Activated T-cell treated with anti-CD3 and anti-CD28 coated beads, Interleukin-2, amount 50 U/mL, for 24 hours (primary cell): ENCODE data around the gene CDYL2.

Source experiments
- DNase-seq: peaks from one replicate; pipeline ENCODE4 v3.0.0-alpha.2; 2020
- H3K27ac Mint-ChIP-seq: 2 replicates; pipeline ENCODE4 v1.8.0; 2020; ENCODE audit warnings: mild to moderate bottlenecking, mixed read lengths
- H3K27me3 Mint-ChIP-seq: 2 replicates; pipeline ENCODE4 v1.8.0; 2020; ENCODE audit warnings: mixed read lengths
- H3K36me3 Mint-ChIP-seq: 2 replicates; pipeline ENCODE4 v1.8.0; 2020; ENCODE audit warnings: low read depth, mixed read lengths
- H3K4me1 Mint-ChIP-seq: 2 replicates; pipeline ENCODE4 v1.8.0; 2020; ENCODE audit warnings: low read depth, mixed read lengths
- H3K4me3 Mint-ChIP-seq: 2 replicates; pipeline ENCODE4 v1.8.0; 2020; ENCODE audit warnings: mild to moderate bottlenecking, moderate library complexity, mixed read lengths
- H3K9me3 Mint-ChIP-seq: 2 replicates; pipeline ENCODE4 v1.8.0; 2020; ENCODE audit warnings: mixed read lengths

The CDYL2 gene

DNA sequence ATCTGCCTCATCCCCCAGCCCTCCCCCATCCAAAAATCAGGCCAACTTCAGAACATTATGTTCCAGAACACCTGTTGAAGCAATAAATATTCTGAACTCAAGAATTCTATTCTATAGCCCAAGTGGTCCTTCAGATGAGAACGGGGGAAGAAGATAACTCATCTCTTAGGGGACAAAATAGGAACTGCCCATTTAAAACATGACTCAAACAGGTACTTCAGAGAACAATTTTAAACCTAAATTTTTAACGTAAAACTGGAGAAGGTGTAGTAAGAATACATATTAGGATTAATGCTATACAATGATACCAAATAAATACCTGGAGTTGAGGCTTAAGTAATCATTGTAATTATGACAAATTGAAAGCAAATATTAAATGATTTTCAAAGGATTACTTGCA is 112.1 kb downstream of the CDYL2 start:
- no peak for DNase-seq
- H3K27ac Mint-ChIP-seq: no peak overlapping the region
- no peaks in the 10 kb centered on the region for H3K27me3 Mint-ChIP-seq
- H3K9me3 Mint-ChIP-seq: peaks cover 8% of the 10 kb centered on the region
- H3K4me3 Mint-ChIP-seq: no peak overlapping the region
- no peaks in the 10 kb centered on the region for H3K36me3 Mint-ChIP-seq
- H3K4me1 Mint-ChIP-seq: peaks cover 56% of the 10 kb centered on the region

DNA sequence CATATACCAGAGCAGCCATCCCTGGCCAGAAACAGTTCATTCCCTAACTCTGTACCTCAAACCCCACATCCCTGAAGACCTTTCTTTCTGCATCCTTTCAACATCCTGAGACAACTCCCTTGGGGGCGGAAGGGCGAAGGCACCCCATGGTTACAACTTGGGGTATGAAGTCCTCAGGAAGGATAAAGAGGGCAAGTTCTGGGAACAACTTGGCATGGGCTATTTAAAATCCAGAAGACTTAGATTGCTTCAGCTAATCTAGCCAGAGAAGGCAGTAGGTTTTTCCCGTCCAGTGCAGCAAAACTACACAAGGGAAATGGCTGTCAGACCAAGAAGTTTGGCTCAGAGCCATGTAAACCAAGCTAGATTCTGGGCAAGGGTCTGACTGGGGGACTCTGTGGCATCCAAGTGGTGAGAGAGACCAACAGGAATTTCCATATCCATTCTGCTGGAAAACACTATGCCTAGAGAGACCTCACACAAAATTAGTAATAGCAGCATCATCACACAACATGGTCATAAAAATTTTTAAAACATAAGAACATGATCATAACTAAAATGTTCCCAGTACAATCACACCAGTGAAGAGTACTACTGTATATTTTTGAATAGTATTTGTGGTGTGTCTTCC is 113.2 kb downstream of the CDYL2 start:
- H3K36me3 Mint-ChIP-seq: no peaks in the 10 kb centered on the region
- peaks cover 2% of the 10 kb centered on the region for H3K9me3 Mint-ChIP-seq
- H3K27me3 Mint-ChIP-seq: no peaks in the 10 kb centered on the region
- no peak overlapping the region for H3K4me3 Mint-ChIP-seq
- H3K4me1 Mint-ChIP-seq: peaks cover 57% of the 10 kb centered on the region
- peak overlapping the region; percentile 22 for H3K27ac Mint-ChIP-seq
- no peak for DNase-seq

DNA sequence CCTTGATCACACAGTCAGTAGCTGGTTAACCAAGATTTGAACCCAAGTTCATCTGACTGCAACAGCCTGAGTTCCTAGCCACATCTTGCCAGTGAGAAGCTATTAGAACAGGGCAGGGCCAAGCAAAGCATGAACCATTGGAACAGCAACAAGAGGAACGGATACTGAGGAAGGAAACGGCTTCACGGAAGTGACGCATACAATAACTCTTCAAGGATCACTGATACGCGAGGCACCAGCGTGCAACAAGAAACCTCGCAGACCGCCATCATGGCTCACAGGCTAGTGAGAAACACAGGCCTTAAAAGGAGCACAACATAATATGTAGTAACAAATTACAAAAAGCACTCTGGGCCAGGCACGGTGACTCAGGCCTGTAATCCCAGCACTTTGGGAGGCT is 114.9 kb downstream of the CDYL2 start:
- no peak overlapping the region for H3K27ac Mint-ChIP-seq
- DNase-seq: no peak
- H3K27me3 Mint-ChIP-seq: no peaks in the 10 kb centered on the region
- H3K4me1 Mint-ChIP-seq: peaks cover 40% of the 10 kb centered on the region
- H3K4me3 Mint-ChIP-seq: no peak overlapping the region
- no peaks in the 10 kb centered on the region for H3K9me3 Mint-ChIP-seq
- H3K36me3 Mint-ChIP-seq: peaks cover 4% of the 10 kb centered on the region

GRCh38 chr16:80687606-80688005 is 116.8 kb downstream of the CDYL2 start:
- no peak overlapping the region for H3K27ac Mint-ChIP-seq
- peaks cover 25% of the 10 kb centered on the region for H3K4me1 Mint-ChIP-seq
- DNase-seq: no peak
- H3K4me3 Mint-ChIP-seq: no peak overlapping the region
- no peaks in the 10 kb centered on the region for H3K27me3 Mint-ChIP-seq
- no peaks in the 10 kb centered on the region for H3K9me3 Mint-ChIP-seq
- H3K36me3 Mint-ChIP-seq: peaks cover 13% of the 10 kb centered on the region

DNA sequence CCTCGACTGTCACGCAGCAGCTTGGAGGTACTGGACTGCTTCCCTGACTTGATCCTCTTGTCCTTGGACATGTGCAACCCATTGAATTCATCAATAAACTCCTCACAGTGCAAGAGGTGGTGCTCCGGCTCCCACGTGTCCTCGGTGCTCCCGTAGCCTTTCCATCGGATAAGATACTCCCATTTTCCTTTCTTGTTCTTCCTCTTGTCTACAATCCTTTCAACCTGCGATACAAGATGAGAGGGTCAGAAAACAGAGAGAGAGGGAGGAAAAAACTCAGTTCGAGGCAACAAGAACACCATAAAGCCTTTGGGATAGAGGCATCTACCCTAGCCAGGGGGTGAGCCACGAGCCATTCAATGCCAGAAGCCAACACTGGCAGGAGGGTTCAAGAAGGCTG is 119.5 kb downstream of the CDYL2 start:
- no peaks in the 10 kb centered on the region for H3K27me3 Mint-ChIP-seq
- H3K36me3 Mint-ChIP-seq: peaks cover 23% of the 10 kb centered on the region
- no peak for DNase-seq
- H3K9me3 Mint-ChIP-seq: no peaks in the 10 kb centered on the region
- H3K27ac Mint-ChIP-seq: no peak overlapping the region
- peaks cover 24% of the 10 kb centered on the region for H3K4me1 Mint-ChIP-seq
- no peak overlapping the region for H3K4me3 Mint-ChIP-seq

GRCh38 chr16:80684136-80684765 is 120.1 kb downstream of the CDYL2 start:
- Mint-ChIP-seq H3K27me3 (no peaks in the 10 kb centered on the region), H3K36me3 (peaks cover 30% of the 10 kb centered on the region), H3K4me3 (no peak overlapping the region), H3K4me1 (peaks cover 29% of the 10 kb centered on the region), H3K27ac (no peak overlapping the region), H3K9me3 (no peaks in the 10 kb centered on the region)
- DNase-seq: no peak

DNA sequence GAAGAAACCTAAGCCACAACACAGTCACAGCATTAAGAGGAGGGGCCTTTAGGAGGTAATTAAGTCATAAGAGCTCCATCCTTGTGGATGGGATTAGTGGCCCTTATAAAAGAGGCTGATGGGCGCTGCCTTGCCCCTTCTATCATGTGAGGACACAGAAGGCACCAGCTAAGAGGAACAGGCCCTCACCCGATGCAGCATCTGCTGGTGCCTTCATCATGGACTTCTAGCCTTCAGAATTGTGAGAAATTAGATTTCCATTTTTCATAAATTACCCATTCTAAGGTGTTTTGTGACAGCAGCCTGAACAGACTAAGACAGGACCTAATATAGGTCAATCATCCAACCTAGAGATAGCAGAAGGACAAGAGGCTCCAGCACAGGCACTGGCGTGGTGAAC is 120.8 kb downstream of the CDYL2 start:
- H3K4me1 Mint-ChIP-seq: peaks cover 29% of the 10 kb centered on the region
- H3K27me3 Mint-ChIP-seq: no peaks in the 10 kb centered on the region
- H3K27ac Mint-ChIP-seq: no peak overlapping the region
- no peak overlapping the region for H3K4me3 Mint-ChIP-seq
- DNase-seq: no peak
- peaks cover 30% of the 10 kb centered on the region for H3K36me3 Mint-ChIP-seq
- H3K9me3 Mint-ChIP-seq: no peaks in the 10 kb centered on the region

DNA sequence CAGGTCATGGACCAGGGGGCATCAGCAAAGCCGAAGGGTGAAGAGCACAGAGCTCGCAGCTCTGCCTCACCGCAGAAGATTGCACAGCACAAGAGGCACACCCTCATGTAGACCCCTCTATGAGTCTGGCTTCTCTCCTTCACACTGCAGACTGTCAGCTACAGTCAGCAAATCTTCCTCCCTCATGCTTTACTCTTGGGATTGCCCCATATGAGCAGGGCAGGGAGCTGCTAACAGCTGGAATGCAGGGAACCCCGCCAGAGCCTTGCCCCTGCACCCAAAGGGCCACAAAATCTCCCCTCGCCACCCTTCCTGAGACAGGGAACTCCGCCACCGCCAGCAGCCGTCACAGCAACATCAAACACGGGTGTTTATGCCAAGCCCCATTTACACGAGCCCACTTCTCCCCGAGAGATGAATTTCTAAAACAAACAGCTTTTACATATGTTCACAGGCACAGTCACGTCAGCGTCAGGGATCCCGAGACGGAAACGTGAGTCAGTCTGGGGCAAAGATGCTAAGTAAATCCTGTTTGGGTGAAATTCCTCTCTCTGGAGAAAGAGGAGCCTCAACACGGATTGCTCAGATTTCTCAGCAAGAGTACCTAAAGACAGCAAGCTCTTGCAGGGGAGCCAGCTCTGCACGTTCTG is 121.9 kb downstream of the CDYL2 start:
- Mint-ChIP-seq H3K4me1 (peaks cover 25% of the 10 kb centered on the region), H3K27me3 (no peaks in the 10 kb centered on the region), H3K36me3 (peaks cover 30% of the 10 kb centered on the region), H3K4me3 (no peak overlapping the region), H3K9me3 (no peaks in the 10 kb centered on the region), H3K27ac (no peak overlapping the region)
- no peak for DNase-seq

DNA sequence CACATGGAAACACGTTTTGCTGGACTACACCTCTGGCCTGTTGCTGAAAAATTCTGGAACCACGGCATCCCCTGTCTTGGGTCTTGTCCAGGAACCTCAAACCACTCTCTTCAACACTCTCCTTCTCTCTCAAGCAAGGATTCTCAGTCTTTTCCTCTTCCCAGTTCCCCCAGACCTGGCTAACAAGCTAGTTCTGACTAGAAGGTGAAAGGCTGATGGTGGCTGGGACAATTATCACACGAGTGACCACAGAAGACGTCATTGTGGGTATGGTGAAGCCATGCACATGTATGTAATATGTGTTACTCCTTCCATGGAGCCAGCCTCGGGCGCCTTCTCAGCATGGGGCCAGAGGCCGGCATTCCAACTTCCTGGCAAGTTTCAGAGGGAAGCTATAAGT is 123.0 kb downstream of the CDYL2 start:
- Mint-ChIP-seq H3K27me3 (no peaks in the 10 kb centered on the region), H3K4me1 (peaks cover 31% of the 10 kb centered on the region), H3K27ac (no peak overlapping the region), H3K9me3 (no peaks in the 10 kb centered on the region), H3K36me3 (peaks cover 30% of the 10 kb centered on the region), H3K4me3 (no peak overlapping the region)
- no peak for DNase-seq

- DNase-seq: no peak
- peaks cover 30% of the 10 kb centered on the region for H3K36me3 Mint-ChIP-seq
- H3K27me3 Mint-ChIP-seq: no peaks in the 10 kb centered on the region
- H3K9me3 Mint-ChIP-seq: no peaks in the 10 kb centered on the region
- no peak overlapping the region for H3K27ac Mint-ChIP-seq
- H3K4me3 Mint-ChIP-seq: no peak overlapping the region
- peaks cover 36% of the 10 kb centered on the region for H3K4me1 Mint-ChIP-seq
Measured at GRCh38 chr16:80680839-80681238, 123.6 kb downstream of the CDYL2 start.

DNA sequence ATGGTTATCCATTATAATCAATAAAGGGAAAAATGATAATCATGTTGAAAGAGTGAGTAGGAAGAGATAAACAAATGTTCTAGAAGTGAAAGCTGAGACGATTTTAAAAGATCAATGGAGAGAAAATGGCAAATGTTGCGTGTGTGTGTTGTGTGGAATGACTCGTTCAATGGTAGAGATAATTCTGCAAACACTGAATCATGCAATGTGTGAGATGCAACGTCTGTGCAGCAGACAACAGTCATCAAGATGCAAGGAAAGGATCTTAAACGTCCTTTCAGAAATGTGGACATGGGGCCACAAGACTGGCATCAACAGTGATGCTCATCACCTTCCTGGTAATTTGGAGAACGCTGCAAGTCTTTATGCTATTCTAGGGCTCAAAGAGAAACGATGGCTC is 124.4 kb downstream of the CDYL2 start:
- Mint-ChIP-seq H3K9me3 (no peaks in the 10 kb centered on the region), H3K36me3 (peaks cover 30% of the 10 kb centered on the region), H3K4me3 (no peak overlapping the region), H3K4me1 (peaks cover 36% of the 10 kb centered on the region), H3K27ac (no peak overlapping the region), H3K27me3 (no peaks in the 10 kb centered on the region)
- DNase-seq: no peak

- Mint-ChIP-seq H3K27me3 (no peaks in the 10 kb centered on the region), H3K9me3 (peaks cover 8% of the 10 kb centered on the region), H3K4me3 (no peak overlapping the region), H3K4me1 (peaks cover 35% of the 10 kb centered on the region), H3K36me3 (peaks cover 15% of the 10 kb centered on the region), H3K27ac (no peak overlapping the region)
- no peak for DNase-seq
Measured at GRCh38 chr16:80674884-80675283, 129.5 kb downstream of the CDYL2 start.

GRCh38 chr16:80672379-80672778 is 132.0 kb downstream of the CDYL2 start:
- Mint-ChIP-seq H3K27ac (no peak overlapping the region), H3K27me3 (no peaks in the 10 kb centered on the region), H3K9me3 (peaks cover 8% of the 10 kb centered on the region), H3K36me3 (peaks cover 9% of the 10 kb centered on the region), H3K4me1 (peaks cover 32% of the 10 kb centered on the region), H3K4me3 (no peak overlapping the region)
- DNase-seq: no peak

DNA sequence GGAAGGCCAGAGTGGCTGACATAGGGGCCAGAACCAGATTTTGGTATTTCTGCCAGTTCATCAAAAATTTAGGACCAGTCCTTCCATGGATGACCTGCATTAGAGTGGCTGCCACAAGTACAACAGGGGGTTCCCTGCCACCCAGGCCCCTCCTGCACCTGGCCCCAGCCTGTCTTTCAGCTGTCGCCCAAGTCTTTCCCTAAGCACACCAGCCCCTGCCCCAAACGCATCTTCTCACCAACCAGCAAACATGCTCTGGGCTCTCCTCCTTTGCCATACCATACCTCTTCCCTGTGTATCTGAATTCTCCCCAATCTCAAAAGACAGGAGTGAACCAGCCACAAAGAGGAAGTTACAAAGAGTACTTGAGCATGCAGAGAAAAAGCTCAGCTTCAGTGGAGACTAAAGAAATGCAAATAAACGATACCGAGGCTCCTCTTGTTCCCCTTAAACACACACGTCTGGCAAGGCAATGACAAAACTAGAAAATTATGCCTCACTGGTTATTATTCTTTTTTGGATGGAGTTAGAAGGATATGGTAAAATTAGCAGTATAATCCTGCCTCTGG is 133.0 kb downstream of the CDYL2 start:
- no peaks in the 10 kb centered on the region for H3K27me3 Mint-ChIP-seq
- peaks cover 8% of the 10 kb centered on the region for H3K9me3 Mint-ChIP-seq
- H3K4me1 Mint-ChIP-seq: peaks cover 23% of the 10 kb centered on the region
- no peak overlapping the region for H3K27ac Mint-ChIP-seq
- no peak for DNase-seq
- H3K4me3 Mint-ChIP-seq: no peak overlapping the region
- peaks cover 9% of the 10 kb centered on the region for H3K36me3 Mint-ChIP-seq
